ENCODE measurements around the gene SEL1L. TPM values are rescaled to one million over a fixed set of nuclear protein-coding genes. Genes with fewer than 3 reads are reported as not detected.

SEL1L gene
- 38.4 TPM for polyA plus RNA-seq (2012; ENCODE audit: insufficient read length, low read depth)

- TF ChIP-seq POLR2AphosphoS5 (IDR thresholded peaks at IDR 0.05; ENCODE audit: low read depth, low read length) (peak; percentile 55; the same call in 1 of the 2 replicates), REST (IDR thresholded peaks at IDR 0.05; ENCODE audit: insufficient read depth in 1 of 2, low read depth in 2 of 2, low read length in 2 of 2) (no peak), SIN3A (IDR thresholded peaks at IDR 0.05; ENCODE audit: borderline replicate concordance, insufficient read depth, low read length) (no peak), TAF1 (IDR thresholded peaks at IDR 0.05; ENCODE audit: borderline replicate concordance, insufficient read depth, low read length) (0 out of 2 replicates have a peak, but pooled peaks have one; percentile 20), FOXP2 (optimal IDR thresholded peaks at IDR 0.05; ENCODE audit: borderline replicate concordance, extremely low read depth, extremely low read length, insufficient read depth) (no peak)
Observed at GRCh38 chr14:81533536-81534343, at the start of gene SEL1L. Gene SEL1L, minus strand, starts transcription at chr14:81533853. Its CDS starts 109 bp downstream, at chr14:81533744.

- TF ChIP-seq SIN3A (IDR thresholded peaks at IDR 0.05; ENCODE audit: borderline replicate concordance, insufficient read depth, low read length) (no peak), TAF1 (IDR thresholded peaks at IDR 0.05; ENCODE audit: borderline replicate concordance, insufficient read depth, low read length) (no peak), REST (IDR thresholded peaks at IDR 0.05; ENCODE audit: insufficient read depth in 1 of 2, low read depth in 2 of 2, low read length in 2 of 2) (no peak), POLR2AphosphoS5 (IDR thresholded peaks at IDR 0.05; ENCODE audit: low read depth, low read length) (no peak), FOXP2 (optimal IDR thresholded peaks at IDR 0.05; ENCODE audit: borderline replicate concordance, extremely low read depth, extremely low read length, insufficient read depth) (no peak)
Observed at GRCh38 chr14:81582420-81582819, 48.8 kb upstream of the SEL1L start.

GRCh38 chr14:81579115-81579514 is 45.5 kb upstream of the SEL1L start:
- TF ChIP-seq POLR2AphosphoS5 (IDR thresholded peaks at IDR 0.05; ENCODE audit: low read depth, low read length) (no peak), SIN3A (IDR thresholded peaks at IDR 0.05; ENCODE audit: borderline replicate concordance, insufficient read depth, low read length) (no peak), TAF1 (IDR thresholded peaks at IDR 0.05; ENCODE audit: borderline replicate concordance, insufficient read depth, low read length) (no peak), REST (IDR thresholded peaks at IDR 0.05; ENCODE audit: insufficient read depth in 1 of 2, low read depth in 2 of 2, low read length in 2 of 2) (no peak), FOXP2 (optimal IDR thresholded peaks at IDR 0.05; ENCODE audit: borderline replicate concordance, extremely low read depth, extremely low read length, insufficient read depth) (no peak)

- TF ChIP-seq POLR2AphosphoS5 (IDR thresholded peaks at IDR 0.05; ENCODE audit: low read depth, low read length) (no peak), TAF1 (IDR thresholded peaks at IDR 0.05; ENCODE audit: borderline replicate concordance, insufficient read depth, low read length) (no peak), REST (IDR thresholded peaks at IDR 0.05; ENCODE audit: insufficient read depth in 1 of 2, low read depth in 2 of 2, low read length in 2 of 2) (no peak), SIN3A (IDR thresholded peaks at IDR 0.05; ENCODE audit: borderline replicate concordance, insufficient read depth, low read length) (no peak), FOXP2 (optimal IDR thresholded peaks at IDR 0.05; ENCODE audit: borderline replicate concordance, extremely low read depth, extremely low read length, insufficient read depth) (no peak)
Observed at GRCh38 chr14:81571437-81571836, 37.8 kb upstream of the SEL1L start.

Data from PFSK-1 (cell line).